A549 (cell line): Measurements from ENCODE around the gene PTPRN2. TPM values are rescaled to one million over a fixed set of nuclear protein-coding genes. Genes with fewer than 3 reads are reported as not detected.

Source experiments
- ATAC-seq, 2 experiments: fragments of 200-7000 bp in 1 of 2; fragments of >200 bp in 1 of 2; cut with Nextera tagmentation in 1 of 2; cut with Tn5 transposase in 1 of 2; 3 replicates each; pipeline versions ENCODE4 v1.8.0 to v1.9.1; 2018 to 2020; ENCODE audit warnings: mild to moderate bottlenecking in 1 of 2, moderate library complexity in 1 of 2
- CTCF ChIA-PET: fragments of 300-600 bp; sonication (Branson Sonifier 250); formaldehyde crosslinking; extraction: SDS; loops from one replicate; lab custom pipeline; 2021; ENCODE audit warnings: antibody characterized with exemption, inconsistent platforms; lab: Yijun Ruan, JAX
- POLR2A ChIA-PET: fragments of 350-600 bp; formaldehyde crosslinking; extraction: SDS; loops from one replicate; lab custom pipeline; 2021; ENCODE audit warnings: antibody characterized with exemption, inconsistent platforms; lab: Yijun Ruan, JAX
- DNase-seq, 2 experiments: peaks; one replicate each; pipeline versions ENCODE4 v3.0.0 to v3.0.0-alpha.2; 2011 to 2016; ENCODE audit warnings: low read depth in 1 of 2, low spot score in 1 of 2
- FAIRE-seq: peaks from 2 replicates; lab custom pipeline; 2011; peaks lifted over from hg19 to GRCh38; lab: Jason Lieb, UNC
- H3K27ac ChIP-seq, 2 experiments: fragments of >200 bp; sonication (Bioruptor Twin); formaldehyde crosslinking; 3 replicates each; pipeline ENCODE4 v1.5.1; 2016 to 2017
- H3K4me1 ChIP-seq: fragments of >200 bp; sonication (Bioruptor Twin); formaldehyde crosslinking; 3 replicates; pipeline ENCODE4 v1.6.1; 2016
- H3K4me2 ChIP-seq: fragments of >200 bp; sonication (Bioruptor Twin); formaldehyde crosslinking; 3 replicates; pipeline ENCODE4 v1.6.1; 2016
- H3K4me3 ChIP-seq: fragments of >200 bp; sonication (Bioruptor Twin); formaldehyde crosslinking; 3 replicates; pipeline ENCODE4 v1.5.1; 2016
- H3K9me3 ChIP-seq: fragments of >200 bp; sonication (Bioruptor Twin); formaldehyde crosslinking; 3 replicates; pipeline ENCODE4 v1.6.1; 2016
- CHD2 ChIP-seq: fragments of 150-350 bp; IDR thresholded peaks from 2 replicates; pipeline ENCODE4 v1.6.1; 2014; ENCODE audit warnings: low read length; ENCODE audit not compliant: partially characterized antibody
- EHMT2 ChIP-seq: fragments of 200-600 bp; sonication (generic); IDR thresholded peaks from 2 replicates; pipeline ENCODE4 v1.6.1; 2016; ENCODE audit warnings: antibody characterized with exemption, low read depth, mild to moderate bottlenecking, moderate library complexity
- FOXS1 ChIP-seq: fragments of 250-450 bp; sonication (Bioruptor Pico); IDR thresholded peaks from 2 replicates; pipeline ENCODE4 v1.5.0; 2020; ENCODE audit warnings: mild to moderate bottlenecking, moderate library complexity
- HOXB13 ChIP-seq: fragments of 250-450 bp; sonication (Bioruptor Pico); IDR thresholded peaks from 2 replicates; pipeline ENCODE4 v1.5.0; 2020; ENCODE audit warnings: low read depth, mild to moderate bottlenecking, moderate library complexity
- JUNB ChIP-seq: fragments of >200 bp; sonication (Bioruptor Twin); formaldehyde crosslinking; IDR thresholded peaks from 2 replicates; pipeline ENCODE4 v1.6.1; 2016
- NR3C1 ChIP-seq: fragments of >200 bp; sonication (Bioruptor Twin); formaldehyde crosslinking; IDR thresholded peaks from 3 replicates; pipeline ENCODE4 v1.6.1; 2017
- POLR2A ChIP-seq: IDR thresholded peaks from 2 replicates; pipeline ENCODE4 v1.6.1; 2012; ENCODE audit warnings: mild to moderate bottlenecking, low read length
- RAD21 ChIP-seq, 2 experiments: fragments of >200 bp in 1 of 2; sonication (Bioruptor Twin) in 1 of 2; formaldehyde crosslinking in 1 of 2; IDR thresholded peaks in 1 of 2; conservative IDR thresholded peaks in 1 of 2; 2 replicates in 1 of 2; 3 replicates in 1 of 2; pipeline ENCODE4 v1.6.1; 2012 to 2018; ENCODE audit warnings: inconsistent platforms in 1 of 2
- SMC3 ChIP-seq: fragments of >200 bp; sonication (Bioruptor Twin); formaldehyde crosslinking; IDR thresholded peaks from 3 replicates; pipeline ENCODE4 v1.6.1; 2018; ENCODE audit warnings: inconsistent platforms
- SREBF2 ChIP-seq: fragments of 450-650 bp; IDR thresholded peaks from 2 replicates; pipeline ENCODE4 v1.6.1; 2014; ENCODE audit warnings: mild to moderate bottlenecking, moderate library complexity
- ZC3H11A ChIP-seq: fragments of 450-650 bp; IDR thresholded peaks from 2 replicates; pipeline ENCODE4 v1.6.1; 2014; ENCODE audit warnings: antibody characterized with exemption, mild to moderate bottlenecking
- WGBS: methylation state at CpG from one replicate; pipeline ENCODE4 v1.1.6; 2017; ENCODE audit errors: missing lambda C conversion rate; 5-methylcytosine and 5-hydroxymethylcytosine counted together
- polyA plus RNA-seq, 4 experiments: library from polyadenylated mRNA; depleted of rRNA in 3 of 4; stranded (reverse); fragments of >200 nt; fragmentation: RNase III in 1 of 4; extraction: RNeasy Plus Mini Kit Qiagen cat#74134 plus additional on column Dnase treatment in 1 of 4; gene quantifications; 2 replicates in 3 of 4; 3 replicates in 1 of 4; pipeline ENCODE4 v1.2.3, GENCODE V29; 2011 to 2017
- TF ChIP-seq, protein P1 (sequence below): IDR thresholded peaks from 2 replicates; pipeline ENCODE4 v1.6.1; 2012
- TF ChIP-seq, protein P2 (sequence below): fragments of 200-600 bp; sonication (generic); IDR thresholded peaks from 2 replicates; pipeline ENCODE4 v1.6.1; 2016; ENCODE audit warnings: antibody characterized with exemption, mild to moderate bottlenecking, moderate library complexity
- TF ChIP-seq, protein P3 (sequence below): fragments of >200 bp; sonication (Bioruptor Twin); formaldehyde crosslinking; IDR thresholded peaks from 3 replicates; pipeline ENCODE4 v1.5.1; 2016
- TF ChIP-seq, protein P4 (sequence below): fragments of 450-650 bp; IDR thresholded peaks from 2 replicates; pipeline ENCODE4 v1.6.1; 2014; ENCODE audit warnings: antibody characterized with exemption

The PTPRN2 gene
- polyA plus RNA-seq, 2 of the 4 experiments (the other 2 are of a cell fraction), result 0.41 to 1.2 TPM

DNA sequence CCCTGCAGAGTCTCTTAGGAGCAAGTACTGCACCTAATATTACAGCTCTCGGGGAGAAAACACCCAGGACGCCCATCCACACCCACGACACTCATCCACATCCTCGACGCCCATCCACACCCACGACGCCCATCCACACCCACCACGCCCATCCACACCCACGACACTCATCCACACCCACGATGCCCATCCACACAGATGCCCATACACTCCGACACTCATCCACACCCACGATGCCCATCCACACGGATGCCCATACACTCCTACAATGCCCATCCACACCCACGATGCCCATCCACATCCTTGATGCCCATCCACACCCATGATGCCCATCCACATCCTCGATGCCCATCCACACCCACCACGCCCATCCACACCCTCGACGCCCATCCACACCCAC is 503.1 kb downstream of the PTPRN2 start:
- WGBS, result 29% methylated on average over 17 of the region's 18 CpGs
- Histone ChIP-seq H3K27ac (no peak overlapping the region), H3K4me1 (no peaks in the 10 kb centered on the region), H3K4me3 (no peak overlapping the region), H3K9me3 (no peaks in the 10 kb centered on the region; the same call in 2 of the 3 replicates), H3K4me2 (no peak overlapping the region)
- ATAC-seq (no peak), FAIRE-seq (no peak), DNase-seq (no peak)
- ChIA-PET POLR2A (no interaction called here), CTCF (no interaction called here)
- TF ChIP-seq JUNB, result no peak
- no peak for TF ChIP-seq NR3C1
- TF ChIP-seq EHMT2, result no peak
- TF ChIP-seq, protein P1, sequence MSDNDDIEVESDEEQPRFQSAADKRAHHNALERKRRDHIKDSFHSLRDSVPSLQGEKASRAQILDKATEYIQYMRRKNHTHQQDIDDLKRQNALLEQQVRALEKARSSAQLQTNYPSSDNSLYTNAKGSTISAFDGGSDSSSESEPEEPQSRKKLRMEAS, result no peak
- no peak for TF ChIP-seq HOXB13
- TF ChIP-seq ZC3H11A, result no peak
- TF ChIP-seq, protein P2, sequence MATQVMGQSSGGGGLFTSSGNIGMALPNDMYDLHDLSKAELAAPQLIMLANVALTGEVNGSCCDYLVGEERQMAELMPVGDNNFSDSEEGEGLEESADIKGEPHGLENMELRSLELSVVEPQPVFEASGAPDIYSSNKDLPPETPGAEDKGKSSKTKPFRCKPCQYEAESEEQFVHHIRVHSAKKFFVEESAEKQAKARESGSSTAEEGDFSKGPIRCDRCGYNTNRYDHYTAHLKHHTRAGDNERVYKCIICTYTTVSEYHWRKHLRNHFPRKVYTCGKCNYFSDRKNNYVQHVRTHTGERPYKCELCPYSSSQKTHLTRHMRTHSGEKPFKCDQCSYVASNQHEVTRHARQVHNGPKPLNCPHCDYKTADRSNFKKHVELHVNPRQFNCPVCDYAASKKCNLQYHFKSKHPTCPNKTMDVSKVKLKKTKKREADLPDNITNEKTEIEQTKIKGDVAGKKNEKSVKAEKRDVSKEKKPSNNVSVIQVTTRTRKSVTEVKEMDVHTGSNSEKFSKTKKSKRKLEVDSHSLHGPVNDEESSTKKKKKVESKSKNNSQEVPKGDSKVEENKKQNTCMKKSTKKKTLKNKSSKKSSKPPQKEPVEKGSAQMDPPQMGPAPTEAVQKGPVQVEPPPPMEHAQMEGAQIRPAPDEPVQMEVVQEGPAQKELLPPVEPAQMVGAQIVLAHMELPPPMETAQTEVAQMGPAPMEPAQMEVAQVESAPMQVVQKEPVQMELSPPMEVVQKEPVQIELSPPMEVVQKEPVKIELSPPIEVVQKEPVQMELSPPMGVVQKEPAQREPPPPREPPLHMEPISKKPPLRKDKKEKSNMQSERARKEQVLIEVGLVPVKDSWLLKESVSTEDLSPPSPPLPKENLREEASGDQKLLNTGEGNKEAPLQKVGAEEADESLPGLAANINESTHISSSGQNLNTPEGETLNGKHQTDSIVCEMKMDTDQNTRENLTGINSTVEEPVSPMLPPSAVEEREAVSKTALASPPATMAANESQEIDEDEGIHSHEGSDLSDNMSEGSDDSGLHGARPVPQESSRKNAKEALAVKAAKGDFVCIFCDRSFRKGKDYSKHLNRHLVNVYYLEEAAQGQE, result no peak
- no peak for TF ChIP-seq CHD2
- TF ChIP-seq, protein P3, sequence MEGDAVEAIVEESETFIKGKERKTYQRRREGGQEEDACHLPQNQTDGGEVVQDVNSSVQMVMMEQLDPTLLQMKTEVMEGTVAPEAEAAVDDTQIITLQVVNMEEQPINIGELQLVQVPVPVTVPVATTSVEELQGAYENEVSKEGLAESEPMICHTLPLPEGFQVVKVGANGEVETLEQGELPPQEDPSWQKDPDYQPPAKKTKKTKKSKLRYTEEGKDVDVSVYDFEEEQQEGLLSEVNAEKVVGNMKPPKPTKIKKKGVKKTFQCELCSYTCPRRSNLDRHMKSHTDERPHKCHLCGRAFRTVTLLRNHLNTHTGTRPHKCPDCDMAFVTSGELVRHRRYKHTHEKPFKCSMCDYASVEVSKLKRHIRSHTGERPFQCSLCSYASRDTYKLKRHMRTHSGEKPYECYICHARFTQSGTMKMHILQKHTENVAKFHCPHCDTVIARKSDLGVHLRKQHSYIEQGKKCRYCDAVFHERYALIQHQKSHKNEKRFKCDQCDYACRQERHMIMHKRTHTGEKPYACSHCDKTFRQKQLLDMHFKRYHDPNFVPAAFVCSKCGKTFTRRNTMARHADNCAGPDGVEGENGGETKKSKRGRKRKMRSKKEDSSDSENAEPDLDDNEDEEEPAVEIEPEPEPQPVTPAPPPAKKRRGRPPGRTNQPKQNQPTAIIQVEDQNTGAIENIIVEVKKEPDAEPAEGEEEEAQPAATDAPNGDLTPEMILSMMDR, result no peak
- TF ChIP-seq, protein P4, sequence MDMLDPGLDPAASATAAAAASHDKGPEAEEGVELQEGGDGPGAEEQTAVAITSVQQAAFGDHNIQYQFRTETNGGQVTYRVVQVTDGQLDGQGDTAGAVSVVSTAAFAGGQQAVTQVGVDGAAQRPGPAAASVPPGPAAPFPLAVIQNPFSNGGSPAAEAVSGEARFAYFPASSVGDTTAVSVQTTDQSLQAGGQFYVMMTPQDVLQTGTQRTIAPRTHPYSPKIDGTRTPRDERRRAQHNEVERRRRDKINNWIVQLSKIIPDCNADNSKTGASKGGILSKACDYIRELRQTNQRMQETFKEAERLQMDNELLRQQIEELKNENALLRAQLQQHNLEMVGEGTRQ, result no peak
- no peak for TF ChIP-seq SMC3
- no peak for TF ChIP-seq POLR2A
- TF ChIP-seq FOXS1, result no peak
- TF ChIP-seq SREBF2, result no peak

DNA sequence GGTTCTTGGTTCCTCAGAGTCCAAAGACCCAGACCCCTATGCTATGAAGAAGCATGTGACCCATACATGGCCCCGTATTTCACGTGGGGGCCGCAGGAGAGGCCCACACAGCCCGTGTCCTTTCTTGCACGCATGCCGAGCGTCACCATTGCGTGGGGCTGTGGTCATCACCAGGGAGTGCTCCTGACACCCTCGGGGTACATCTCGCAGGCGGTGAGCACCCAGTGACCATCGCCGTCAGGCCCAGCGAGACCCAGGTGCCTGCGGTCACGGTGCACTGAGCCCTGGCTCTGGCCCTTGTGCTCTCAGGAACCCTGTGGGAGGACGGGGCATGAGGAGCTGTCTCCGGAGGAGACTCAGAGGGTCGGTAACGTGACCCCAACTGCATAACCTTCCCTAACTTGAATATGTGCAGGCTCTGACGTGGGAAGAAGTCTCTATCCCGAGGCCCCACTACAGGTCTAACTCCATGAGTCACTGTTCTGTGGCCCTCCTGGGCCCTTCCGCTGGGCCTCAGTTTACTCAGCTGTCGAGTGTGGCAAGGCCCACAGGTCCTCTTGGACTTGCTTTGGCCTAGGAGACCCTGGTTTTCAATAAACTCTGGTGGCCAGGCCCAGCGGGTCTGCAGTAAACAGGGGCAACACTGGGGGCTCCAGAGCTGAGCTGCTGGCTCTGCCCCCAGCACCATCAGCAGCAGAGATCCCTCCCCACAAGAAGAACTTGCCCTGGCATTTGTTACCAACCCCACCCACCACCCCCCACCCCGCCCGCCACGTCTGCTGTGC is 503.9 kb downstream of the PTPRN2 start:
- Histone ChIP-seq H3K4me1 (no peaks in the 10 kb centered on the region), H3K9me3 (no peaks in the 10 kb centered on the region; the same call in 2 of the 3 replicates), H3K4me3 (no peak overlapping the region)
- no peak for DNase-seq
- POLR2A ChIA-PET, result no interaction called here
- 44% methylated on average over 7 of the region's 28 CpGs for WGBS
- TF ChIP-seq, protein P3, result no peak
- no peak for TF ChIP-seq RAD21 (conservative IDR thresholded peaks at IDR 0.05 in 1 of 2, IDR thresholded peaks at IDR 0.05 in 1 of 2)
- TF ChIP-seq, all 56 proteins: peak for 0
- CTCF ChIA-PET, result no interaction called here
- FAIRE-seq (no peak), ATAC-seq (no peak)
- no peak overlapping the region for H3K27ac ChIP-seq
- H3K4me2 ChIP-seq, result no peak overlapping the region
